HG02759 (cell line): ENCODE measurements around the gene KCNQ1.
"Not testable (repeated sequence)": the region's sequence is repeated elsewhere in the genome, so short reads cannot be mapped to it uniquely, and the experiment has no call there.

Experiments
- ATAC-seq: cut with Tn5 transposase; IDR thresholded peaks from one replicate; pipeline ENCODE4 v1.9.1; 2021; ENCODE audit warnings: mild to moderate bottlenecking, moderate library complexity; ENCODE audit not compliant: unreplicated experiment

The KCNQ1 gene

GRCh38 chr11:2631161-2631560 lies 186.4 kb downstream of the KCNQ1 start:
- ATAC-seq = no peak

GRCh38 chr11:2639763-2640162 lies 195.0 kb downstream of the KCNQ1 start:
- not testable (repeated sequence) for ATAC-seq

GRCh38 chr11:2641623-2642022 lies 196.8 kb downstream of the KCNQ1 start:
- no peak for ATAC-seq

- ATAC-seq = no peak
Measured at GRCh38 chr11:2643746-2644145, 198.9 kb downstream of the KCNQ1 start.

GRCh38 chr11:2644844-2645778 lies 200.3 kb downstream of the KCNQ1 start:
- no peak for ATAC-seq

GRCh38 chr11:2645779-2646118 lies 200.9 kb downstream of the KCNQ1 start:
- ATAC-seq = no peak

- no peak for ATAC-seq
Measured at GRCh38 chr11:2647167-2647566, 202.4 kb downstream of the KCNQ1 start.

- no peak for ATAC-seq
Measured at GRCh38 chr11:2647953-2648352, 203.1 kb downstream of the KCNQ1 start.

- ATAC-seq = no peak
Measured at GRCh38 chr11:2649400-2649799, 204.6 kb downstream of the KCNQ1 start.

GRCh38 chr11:2649848-2650247 lies 205.0 kb downstream of the KCNQ1 start:
- ATAC-seq = no peak

GRCh38 chr11:2650343-2650867 lies 205.6 kb downstream of the KCNQ1 start:
- ATAC-seq = no peak

- ATAC-seq = no peak
Measured at GRCh38 chr11:2651054-2651617, 206.3 kb downstream of the KCNQ1 start.

GRCh38 chr11:2651826-2652271 lies 207.0 kb downstream of the KCNQ1 start:
- no peak for ATAC-seq

- ATAC-seq = no peak
Measured at GRCh38 chr11:2652333-2653197, 207.8 kb downstream of the KCNQ1 start.

- no peak for ATAC-seq
Measured at GRCh38 chr11:2653198-2653551, 208.4 kb downstream of the KCNQ1 start.

GRCh38 chr11:2653930-2654739 lies 209.3 kb downstream of the KCNQ1 start:
- ATAC-seq = no peak

GRCh38 chr11:2655016-2655719 lies 210.4 kb downstream of the KCNQ1 start:
- ATAC-seq = no peak

GRCh38 chr11:2655834-2656622 lies 211.2 kb downstream of the KCNQ1 start:
- ATAC-seq = no peak

- ATAC-seq = no peak
Measured at GRCh38 chr11:2656859-2657258, 212.1 kb downstream of the KCNQ1 start.
